GM21786 (cell line): ENCODE measurements around the gene ANKRD6.

Source experiments
- ATAC-seq: cut with Tn5 transposase; IDR thresholded peaks from one replicate; pipeline ENCODE4 v1.9.1; 2021; ENCODE audit not compliant: unreplicated experiment

ANKRD6 gene

DNA sequence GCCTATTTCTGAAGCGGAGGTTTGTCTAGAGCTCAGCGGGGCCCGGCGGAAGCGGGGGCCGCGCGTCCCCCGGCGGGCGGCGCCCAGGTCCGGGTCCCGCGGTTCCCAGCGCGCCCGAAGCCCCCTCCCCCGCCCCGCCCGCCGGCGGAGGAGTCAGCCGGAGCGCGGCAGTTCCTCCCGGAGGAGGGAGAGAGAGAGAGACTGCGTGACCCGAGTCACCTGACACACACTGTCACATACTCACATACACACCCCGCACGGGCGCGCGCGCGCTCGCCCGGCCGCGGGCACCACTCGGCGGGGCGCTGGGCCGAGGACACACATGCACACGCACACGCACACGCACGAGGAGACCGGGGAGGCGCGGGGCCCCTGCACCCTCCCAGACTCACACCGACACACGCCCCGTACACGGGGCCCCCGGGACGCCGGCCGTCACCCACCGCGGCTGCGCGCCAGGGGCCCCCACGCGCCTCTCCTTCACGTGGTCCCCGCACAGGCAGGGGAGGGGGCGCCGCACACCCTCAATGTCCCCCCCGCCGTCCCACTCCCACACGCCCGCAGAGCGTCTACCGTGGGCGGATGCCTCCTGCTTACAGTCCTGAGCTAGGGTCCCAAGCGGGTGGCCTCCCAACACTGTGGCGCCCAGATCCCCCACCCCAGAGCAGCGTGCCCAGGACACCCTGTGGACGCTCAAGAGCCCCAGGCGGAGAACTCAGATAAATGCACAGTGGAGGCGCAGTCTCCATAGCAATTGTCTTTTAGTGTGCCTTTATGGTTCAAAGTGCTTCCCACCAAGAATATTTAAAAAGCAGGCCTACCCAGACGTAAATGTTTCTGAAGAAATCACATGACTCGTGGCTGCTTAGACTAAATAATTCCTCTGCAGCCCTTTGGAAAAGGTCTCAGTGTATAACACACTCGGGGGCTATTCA is 20.6 kb upstream of the ANKRD6 start, which contains the start of gene RRAGD:
Gene RRAGD (minus strand): TSS at position 203 of the 935 bp plus-strand sequence. CDS start 280 bp downstream, outside the sequence.
- peak; percentile 68 for ATAC-seq

DNA sequence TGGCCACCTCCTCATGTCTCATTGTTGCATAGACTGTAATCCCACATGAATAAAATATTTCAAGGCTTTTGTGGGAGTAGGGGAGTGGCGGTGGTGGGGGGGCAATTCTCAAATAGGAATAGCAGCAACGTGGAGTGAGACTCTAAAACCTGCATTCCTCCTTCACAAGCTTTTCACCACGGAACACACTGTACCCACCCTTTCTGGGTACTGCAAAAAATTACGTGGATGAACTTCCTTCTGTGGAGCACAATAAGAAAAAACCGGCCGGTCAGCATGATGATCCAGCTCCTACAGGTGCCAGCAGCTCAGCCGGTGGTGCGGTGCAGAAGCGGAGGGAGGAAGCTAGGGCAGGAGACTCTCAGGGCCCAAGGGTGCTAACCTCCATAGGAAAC is 19.9 kb upstream of the ANKRD6 start:
- ATAC-seq = no peak

DNA sequence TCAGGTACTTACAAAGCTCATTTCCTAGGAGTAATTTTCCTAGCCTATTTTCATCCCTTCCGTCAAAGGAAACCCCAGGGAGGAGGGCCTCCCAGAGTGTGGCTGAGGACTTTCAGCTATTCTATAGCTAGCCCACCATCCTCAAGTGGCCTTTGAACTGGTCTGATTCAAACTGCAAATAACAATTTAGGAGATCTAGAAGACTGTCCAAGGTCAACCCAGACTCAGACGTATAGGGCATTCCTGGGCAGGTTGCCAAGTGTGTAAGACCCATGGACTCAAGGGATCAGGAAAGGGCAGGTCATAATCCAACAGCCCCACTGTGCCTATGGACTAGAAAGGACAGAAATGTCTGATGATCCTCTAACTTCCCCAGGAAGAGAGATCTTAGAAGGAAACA is 18.7 kb upstream of the ANKRD6 start:
- ATAC-seq = no peak

DNA sequence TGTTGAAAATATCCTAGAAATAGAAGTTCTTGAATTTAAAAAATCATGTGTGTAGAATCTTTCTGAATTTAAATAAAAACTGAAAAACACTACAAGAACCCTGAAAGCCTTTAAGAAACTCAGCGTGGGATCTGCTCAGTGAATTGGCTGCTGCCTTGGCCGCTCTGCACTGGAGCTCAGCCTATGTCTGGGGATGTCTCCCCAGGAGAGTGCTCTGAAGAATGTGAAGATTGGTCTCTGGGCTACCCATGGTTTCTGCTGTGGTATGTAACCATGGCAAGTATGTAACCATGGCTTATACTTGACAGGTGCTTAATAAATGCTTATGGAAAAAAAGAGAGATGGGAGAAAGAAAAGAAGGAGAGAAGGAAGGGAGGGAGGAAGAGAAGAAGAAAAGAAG is 17.8 kb upstream of the ANKRD6 start:
- no peak for ATAC-seq

DNA sequence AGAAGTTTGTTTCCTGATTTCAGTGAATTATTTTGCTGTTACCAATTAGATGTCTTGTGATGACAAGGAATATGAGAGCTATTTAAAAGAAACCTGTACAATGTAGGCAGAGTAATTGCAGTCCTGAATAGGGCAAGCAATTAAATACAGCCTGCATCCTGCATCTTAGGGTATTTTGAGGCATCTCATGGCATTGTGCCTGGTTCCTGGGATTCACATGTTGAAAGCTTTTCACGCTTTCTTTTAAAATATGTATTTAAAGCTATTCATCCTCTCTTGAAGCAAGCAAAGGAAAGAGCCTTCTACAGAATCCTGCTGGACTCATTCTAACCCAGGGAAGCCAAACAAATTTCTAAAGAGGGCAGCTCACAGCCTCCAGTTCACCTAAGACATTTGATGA is 16.2 kb upstream of the ANKRD6 start:
- no peak for ATAC-seq

DNA sequence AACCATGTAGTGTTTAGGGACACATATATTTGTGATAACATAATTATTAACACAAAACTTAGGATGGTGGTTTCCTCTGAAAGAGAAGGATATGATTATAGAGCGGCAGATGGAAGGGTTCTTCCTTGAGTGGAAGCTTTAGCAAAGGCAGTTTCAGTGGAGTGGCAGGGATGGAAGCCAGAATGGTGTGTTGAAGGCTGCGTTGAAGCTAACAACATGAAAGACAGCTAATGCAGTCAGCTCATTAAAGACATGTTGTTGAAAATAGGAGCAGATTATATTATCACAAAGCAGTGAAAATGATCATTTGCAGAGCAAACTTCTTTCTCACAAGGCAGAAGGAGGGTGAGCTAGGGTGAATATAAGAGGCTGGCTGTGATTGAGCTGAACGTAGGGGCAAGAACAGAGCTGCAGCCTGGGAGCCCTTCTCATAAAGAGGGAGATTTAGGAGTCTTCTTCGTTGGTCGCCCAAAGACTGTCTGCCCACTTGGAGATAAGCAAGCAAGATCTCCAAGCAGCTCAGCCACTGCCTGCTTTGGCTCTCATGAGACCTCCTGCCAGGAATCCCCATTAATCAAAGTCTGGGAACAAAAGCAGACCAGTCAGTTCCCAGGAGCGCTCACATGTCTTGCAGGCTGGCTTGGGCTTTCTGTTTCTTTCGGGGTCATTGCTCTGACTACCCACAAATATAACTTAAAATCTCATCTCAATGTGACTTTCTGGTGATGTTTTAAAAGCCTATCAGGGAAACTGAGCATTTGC is 2.6 kb upstream of the ANKRD6 start:
- ATAC-seq = no peak

DNA sequence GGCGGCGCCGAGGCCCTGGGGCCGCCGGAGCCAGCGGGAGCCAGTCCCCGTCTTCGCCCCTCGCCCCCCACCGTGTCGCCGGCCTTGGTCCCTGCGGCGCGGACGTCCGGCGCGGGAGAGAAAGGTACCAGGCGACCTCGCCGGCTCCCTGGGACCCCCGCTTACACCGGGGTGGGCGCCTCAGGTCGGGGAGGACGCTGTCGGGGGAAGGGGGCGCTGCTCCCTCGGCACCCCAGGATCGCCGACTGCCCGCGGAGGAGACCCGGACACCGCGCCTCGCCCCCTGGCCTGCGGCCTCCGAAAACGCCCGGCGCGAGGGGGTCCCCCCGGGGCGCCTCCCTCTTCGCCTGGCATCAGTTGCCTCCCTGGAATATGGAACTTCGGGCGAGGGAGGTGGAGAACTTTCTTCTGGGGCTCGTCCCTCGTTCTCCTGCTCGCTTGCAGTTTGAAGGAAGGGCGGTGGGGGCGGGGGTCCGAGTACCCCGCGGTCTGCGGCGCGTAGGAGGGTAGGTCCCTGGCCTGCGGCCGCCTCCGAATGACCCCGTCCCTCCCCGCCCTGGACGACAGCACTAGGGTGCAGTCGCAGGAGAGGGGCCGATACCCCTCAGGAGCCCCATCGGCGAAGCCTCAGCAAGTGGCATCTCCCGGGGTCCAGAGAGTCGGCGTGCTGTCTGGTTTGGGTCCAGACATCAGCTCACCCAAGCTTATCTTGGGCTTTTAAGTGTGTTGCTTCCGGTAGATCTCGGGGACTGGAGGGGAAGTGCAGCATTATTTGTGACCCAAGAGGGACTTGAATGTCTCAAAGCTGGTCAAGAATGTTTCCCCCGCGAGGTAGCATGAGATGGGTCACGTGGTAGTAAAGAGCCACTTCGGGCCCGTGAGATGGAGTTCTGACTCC is 549 bp downstream of the ANKRD6 start:
- peak; percentile 41 for ATAC-seq

DNA sequence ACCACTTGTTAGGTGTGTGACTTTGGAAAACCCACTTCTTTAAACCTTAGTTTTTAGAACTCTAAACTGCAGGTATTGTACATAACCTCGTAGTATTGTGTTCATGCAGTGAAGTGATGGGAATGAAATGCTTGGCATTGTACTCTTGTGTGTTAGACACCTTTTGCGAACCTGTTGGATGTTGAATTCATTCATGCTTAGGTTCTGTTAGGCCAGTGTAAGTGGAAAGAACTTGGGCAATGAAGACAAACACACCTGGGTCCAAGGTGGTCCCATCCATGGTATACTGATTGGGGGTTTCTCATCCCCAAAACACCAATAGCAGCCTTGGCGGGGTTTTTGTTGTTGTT is 1.2 kb downstream of the ANKRD6 start:
- ATAC-seq = no peak

DNA sequence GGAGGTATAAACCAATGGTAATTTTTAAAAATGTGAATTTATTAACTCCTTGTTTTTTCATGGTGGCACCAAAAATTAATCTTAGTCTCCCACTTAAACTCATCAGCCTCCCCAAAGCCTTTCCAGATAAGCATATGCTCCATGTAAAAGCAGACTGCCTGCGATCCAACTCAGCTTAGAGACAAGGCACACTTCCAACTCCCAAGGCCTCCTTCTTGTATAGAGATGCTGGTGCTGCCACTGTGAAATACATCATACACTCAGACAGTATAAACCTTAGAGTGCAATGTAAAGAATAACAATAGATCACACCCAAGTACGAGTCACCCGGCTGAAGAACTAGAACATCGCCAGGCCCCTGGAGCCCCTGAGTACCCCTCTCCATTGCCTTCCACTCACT is 2.0 kb downstream of the ANKRD6 start:
- ATAC-seq = no peak

DNA sequence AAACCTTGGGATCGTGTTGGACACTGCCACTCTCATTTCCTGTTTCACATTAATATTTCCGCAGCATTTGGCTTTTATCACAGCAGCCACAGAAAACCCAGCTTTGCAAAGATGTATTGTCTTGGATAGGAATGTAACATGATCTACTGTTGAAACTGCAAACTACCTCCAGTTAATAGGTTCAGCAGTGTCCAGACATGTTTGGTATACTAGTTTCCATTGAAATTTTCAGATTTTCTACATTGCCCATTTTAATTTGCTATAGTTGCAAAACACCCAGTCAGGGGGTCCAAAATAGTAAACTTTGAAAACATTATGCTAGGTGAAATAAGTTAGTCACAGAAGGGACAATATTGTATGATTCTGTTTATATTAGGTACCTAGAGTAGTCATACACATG is 3.3 kb downstream of the ANKRD6 start:
- ATAC-seq = no peak

DNA sequence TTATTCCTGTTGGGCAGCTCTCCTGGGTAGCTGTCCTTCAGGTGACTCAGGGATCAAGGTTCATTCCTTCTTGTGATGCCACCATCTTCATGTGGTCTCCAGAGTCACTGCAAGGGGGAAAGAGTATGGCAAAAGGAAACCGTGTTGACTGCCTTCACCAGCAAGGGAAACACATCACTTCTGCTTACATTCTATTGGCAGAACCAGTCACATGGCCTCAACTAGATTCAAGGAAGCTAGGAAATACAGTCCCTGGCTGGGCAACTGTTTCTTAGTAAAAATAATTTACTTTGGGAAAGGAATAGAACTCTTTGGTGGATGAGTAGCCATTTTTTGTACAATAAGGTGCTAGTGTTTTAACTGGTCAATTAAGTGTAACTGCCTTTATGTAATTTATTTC is 5.3 kb downstream of the ANKRD6 start:
- ATAC-seq = no peak

DNA sequence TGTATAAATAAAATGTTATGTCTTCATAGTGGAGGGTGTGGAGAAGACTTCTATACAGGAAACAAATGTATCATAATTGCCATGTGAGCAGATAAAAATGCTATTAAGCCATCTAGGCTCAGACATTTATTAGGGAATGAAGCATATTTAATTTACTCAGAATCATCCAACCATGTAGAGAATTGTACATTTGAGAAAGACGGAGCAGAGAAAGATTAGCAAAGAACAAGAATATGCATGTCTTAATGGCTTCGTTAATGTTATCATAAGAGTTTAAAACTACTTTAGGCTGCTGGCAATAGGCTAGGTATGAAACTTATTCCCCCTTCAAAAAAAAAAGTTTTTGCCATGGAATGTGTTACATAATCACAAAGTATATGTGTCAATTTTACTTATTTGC is 6.1 kb downstream of the ANKRD6 start:
- no peak for ATAC-seq

DNA sequence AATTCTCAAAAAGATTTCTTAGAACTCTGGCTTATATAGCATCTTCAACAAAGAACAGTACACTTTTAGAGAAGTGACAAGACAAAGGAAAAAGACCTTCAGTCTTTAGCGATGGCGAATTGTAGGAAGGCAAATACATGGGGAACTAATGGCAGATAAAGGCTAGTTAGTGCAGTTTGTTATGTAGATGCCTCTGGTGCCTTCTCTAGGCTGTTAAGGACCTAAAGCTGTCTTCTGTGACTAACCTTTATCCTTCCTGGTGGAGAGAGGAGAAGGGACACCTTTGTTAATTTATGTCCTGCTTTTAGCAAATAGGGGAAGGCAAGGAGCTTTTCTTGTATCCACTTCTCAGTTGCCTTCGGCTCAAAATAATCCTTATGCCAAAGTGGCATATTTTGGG is 7.2 kb downstream of the ANKRD6 start:
- no peak for ATAC-seq

DNA sequence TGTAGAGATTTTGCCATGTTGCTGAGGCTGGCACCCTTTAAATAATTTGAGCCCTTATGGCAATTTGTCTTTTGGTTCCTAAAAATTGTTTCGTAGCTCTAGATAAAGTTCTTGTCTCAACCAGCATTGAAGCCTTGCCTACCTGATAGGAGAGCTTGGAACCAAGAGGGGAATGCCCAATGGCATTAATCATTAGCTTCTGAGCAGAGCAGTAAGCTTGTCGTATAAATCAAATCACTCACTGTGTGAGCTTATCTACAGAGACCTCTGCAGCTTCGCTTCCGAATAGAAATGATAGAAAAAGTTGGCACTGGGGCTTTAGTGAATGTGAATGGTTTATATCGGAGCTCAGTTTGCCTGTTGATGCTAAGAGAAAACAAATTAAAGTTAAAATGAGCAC is 10.7 kb downstream of the ANKRD6 start:
- no peak for ATAC-seq

DNA sequence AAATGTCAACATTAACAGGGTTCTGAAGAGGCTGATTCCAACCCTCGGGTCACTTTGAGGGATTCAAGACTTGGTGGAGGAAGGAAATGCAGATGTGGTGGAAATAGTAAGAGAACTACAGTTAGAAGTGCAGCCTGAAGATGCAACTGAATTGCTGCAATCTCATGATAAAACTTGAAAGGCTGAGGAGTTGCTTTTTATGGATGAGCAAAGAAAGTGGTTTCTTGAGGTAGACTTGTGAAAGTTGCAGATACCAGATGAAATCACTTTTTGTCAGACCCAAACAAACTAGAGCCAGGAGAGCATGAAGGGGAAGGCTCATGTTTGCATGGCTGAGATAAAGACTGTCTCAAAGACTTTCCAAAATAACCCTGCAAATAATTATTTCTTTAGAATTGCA is 16.2 kb downstream of the ANKRD6 start:
- no peak for ATAC-seq

DNA sequence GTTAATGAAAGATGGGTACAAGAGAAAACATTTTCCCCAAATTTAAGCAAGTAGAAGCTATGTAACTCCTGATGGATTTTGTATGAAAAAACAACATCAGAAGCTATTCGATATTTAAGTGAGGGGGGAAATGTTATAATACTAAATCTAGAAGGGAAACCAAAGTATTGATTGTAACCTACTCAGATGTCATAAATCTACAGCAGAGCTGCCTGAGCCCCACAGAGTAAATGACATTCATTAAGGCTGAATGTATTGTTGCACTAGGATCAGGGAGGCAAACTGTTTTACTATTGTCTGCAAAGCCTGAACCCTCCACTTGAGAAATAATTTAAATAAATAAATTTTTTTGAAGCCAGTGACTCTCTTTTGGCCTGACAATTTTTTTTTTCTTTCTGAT is 19.3 kb downstream of the ANKRD6 start:
- no peak for ATAC-seq

DNA sequence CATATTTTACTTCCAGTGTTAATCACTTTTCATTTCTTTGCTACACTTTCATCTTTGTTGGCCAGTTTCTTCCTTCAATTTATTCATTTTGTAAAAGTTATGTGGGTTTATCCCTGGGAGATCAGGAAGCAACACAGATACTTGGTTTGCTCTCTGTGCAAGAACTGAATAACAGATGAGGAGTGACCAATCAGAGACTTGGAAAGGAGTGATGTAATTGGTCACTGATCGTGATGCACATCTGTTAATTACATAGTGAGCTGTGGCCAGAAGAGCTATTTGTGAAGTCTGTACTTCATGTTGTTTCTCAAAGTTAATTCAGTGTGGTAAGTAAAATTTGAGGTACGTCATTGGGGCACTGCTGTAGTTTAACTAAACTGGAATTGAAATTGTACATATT is 21.3 kb downstream of the ANKRD6 start:
- no peak for ATAC-seq

DNA sequence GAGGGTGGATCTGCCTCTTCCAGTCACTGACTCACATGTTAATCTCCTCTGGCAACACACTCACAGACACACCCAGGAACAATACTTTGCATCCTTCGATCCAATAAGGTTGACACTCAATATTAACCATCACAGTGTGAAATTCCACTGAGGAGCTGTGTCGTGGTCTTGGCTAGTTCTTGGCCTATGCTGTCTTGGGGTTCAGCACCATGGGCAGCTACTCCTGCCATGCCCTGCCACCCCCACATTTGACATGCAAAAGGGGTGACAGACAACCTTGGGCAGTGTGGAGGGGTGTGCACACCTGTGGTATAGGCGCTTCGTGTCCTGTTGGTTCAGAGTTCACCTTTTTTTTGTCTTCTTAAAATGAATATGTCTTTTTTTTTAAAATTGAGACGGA is 25.8 kb downstream of the ANKRD6 start:
- ATAC-seq = no peak

DNA sequence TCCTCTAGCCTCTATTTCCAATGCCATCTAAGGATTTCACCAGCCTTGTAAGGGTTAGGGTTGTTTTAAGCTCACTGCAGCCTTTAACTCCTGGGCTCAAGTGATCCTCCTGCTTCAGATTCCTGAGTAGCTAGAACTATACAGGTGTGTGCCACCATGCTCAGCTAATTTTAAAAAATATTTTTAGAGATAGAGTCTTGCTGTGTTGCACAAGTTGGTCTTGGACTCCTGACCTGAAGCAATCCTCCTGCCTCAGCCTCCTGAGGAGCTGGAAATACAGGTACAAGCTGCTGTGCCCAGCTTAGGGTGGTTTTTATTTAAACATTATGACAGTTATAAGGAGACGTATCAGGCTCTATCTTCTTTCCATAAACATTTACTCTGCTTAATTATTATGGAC is 26.5 kb downstream of the ANKRD6 start:
- no peak for ATAC-seq

DNA sequence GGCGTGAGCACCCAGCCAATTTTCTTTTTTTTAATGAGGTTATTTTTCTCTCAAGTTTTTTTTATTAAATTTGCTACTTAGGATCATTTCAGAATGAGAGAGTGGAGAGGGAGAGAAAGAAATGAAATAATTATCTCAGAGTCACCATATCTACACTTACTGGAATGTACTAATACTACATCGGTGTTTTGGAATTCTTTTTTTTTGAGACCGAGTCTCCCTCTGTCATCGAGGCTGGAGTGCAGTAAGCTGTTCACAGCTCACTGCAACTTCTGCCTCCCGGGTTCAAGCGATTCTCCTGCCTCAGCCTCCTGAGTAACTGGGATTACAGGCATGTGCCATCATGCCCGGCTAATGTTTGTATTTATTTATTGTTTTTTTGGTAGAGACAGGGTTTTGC is 27.8 kb downstream of the ANKRD6 start:
- ATAC-seq = no peak

DNA sequence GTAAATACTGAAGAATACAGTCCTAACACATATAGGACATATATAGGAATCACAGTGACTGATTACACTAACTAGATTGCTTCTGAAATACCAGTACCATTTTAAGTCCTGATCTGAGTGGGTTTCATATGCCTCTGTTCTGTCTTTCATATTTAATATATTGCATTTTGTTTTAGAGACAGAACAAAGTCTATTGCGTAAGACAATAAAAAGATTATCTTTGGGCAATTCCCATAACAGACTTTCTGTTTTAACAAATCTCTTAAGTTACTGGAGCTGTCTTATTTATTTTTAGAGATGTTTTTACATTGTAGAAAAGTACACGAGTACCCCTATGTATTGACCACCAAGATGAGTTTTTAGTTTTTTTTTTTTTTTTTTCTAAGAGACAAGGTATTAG is 29.6 kb downstream of the ANKRD6 start:
- no peak for ATAC-seq
